ENCODE data around the gene SLC16A8.

- TF ChIP-seq POLR2A (IDR thresholded peaks at IDR 0.05) (no peak), CTCF (IDR thresholded peaks at IDR 0.05) (no peak)
Observed at GRCh38 chr22:38067761-38068360, 16.1 kb downstream of the SLC16A8 start.
